Measurements from ENCODE around the gene KCNJ6.

The KCNJ6 gene

DNA sequence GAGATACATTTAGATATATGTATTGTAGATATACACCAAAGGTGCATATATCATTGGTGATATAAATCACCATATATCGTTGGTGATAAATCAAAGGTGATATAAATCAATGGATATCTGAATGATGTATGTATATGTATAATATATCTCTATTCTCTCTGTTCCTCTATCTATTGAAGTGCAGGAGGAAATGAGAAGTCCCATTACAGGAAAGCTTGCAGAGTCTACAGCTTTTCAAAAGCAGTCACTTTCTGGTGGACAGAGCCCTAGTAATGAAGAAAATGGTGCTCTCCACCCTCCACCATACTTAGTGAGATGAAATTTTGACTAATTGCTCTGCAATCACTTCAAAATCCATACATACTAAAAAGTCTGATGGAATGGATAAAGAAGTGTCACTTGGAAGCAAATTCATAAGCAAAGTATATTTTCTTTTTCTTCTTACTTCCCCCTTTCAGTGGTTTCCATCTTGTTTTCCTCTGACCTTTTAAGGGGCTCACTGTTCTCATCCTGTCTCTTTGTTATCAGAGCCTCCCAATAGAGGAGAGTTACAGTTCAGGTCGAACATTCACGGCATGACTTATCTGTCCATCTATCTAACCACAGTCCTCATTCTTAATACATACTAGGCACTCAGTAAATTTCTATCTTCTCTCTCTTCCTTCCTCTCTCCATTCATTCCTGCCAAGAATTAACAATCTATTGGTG, 227.2 kb downstream of the KCNJ6 start:
- Histone ChIP-seq H3K79me2 (ENCODE audit: insufficient read depth, low read length) (no peaks in the 10 kb centered on the region), H3F3A (ENCODE audit: insufficient read depth) (no peaks in the 10 kb centered on the region), H4K20me1 (ENCODE audit: low read depth, low read length) (no peaks in the 10 kb centered on the region), H3K9me2 (replicated peaks; ENCODE audit: insufficient read depth, low read length) (no peaks in the 10 kb centered on the region), H3K9ac (ENCODE audit: low read length) (no peak overlapping the region), H3K36me3 (ENCODE audit: low read length) (no peaks in the 10 kb centered on the region), H2AFZ (ENCODE audit: low read depth, low read length, severe bottlenecking) (no peak overlapping the region), H3K9me3 (ENCODE audit: insufficient read depth, low read length) (no peaks in the 10 kb centered on the region), H3K27me3 (ENCODE audit: low read length) (no peaks in the 10 kb centered on the region), H3K4me2 (ENCODE audit: low read depth, low read length, poor library complexity, severe bottlenecking) (no peak overlapping the region), H3K27ac (ENCODE audit: low read depth, low read length) (no peak overlapping the region), H3K4me3 (ENCODE audit: insufficient read depth, low read length, poor library complexity, severe bottlenecking) (no peak overlapping the region)
- no peak for TF ChIP-seq EZH2phosphoT487 (conservative IDR thresholded peaks at IDR 0.05; ENCODE audit: low read length)
- TF ChIP-seq CTCF (IDR thresholded peaks at IDR 0.05; ENCODE audit: insufficient read depth, low read length, poor library complexity, severe bottlenecking) = no peak

DNA sequence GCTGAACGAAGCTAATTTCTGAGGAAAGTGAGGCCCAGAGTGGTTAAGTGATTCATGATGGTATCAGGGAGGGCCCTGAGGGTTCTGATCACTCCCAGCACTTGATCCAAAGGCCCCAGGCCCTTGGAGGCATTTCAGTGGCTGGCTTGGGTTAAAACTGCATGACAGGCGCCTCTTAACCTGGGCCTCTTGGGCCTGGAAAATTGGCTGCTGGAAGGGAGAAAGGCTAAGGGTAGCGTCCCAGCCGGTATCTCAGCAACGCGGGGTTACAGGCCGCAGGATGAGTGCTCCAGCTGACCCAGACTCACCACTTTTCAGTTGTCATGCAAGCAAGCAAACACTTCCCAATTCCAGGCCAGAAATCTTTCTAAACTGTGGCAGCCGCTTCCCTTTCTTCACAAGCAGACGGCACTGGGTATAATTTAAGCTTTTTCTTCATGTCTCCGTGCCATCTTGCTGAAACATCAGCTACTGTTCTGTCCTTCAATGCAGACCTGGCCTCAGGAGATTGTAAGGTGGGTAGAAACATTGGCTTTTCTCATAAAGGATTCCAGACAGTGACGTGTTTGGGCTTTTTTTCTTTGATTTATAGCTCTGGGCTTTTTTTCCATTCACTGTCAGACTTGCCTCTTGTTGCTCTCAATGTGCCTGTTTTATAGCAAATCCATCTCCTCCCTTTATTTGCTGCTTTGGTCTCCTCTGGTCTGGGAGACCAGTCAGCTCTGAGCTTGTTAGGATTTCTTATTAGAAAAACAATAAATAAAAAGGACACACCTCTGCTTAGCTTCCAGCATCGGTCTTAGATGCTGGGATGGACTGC, 229.1 kb downstream of the KCNJ6 start:
- H3K27ac ChIP-seq (ENCODE audit: low read depth, low read length) = no peak overlapping the region
- no peak for TF ChIP-seq EZH2phosphoT487 (conservative IDR thresholded peaks at IDR 0.05; ENCODE audit: low read length)
- TF ChIP-seq CTCF (IDR thresholded peaks at IDR 0.05; ENCODE audit: insufficient read depth, low read length, poor library complexity, severe bottlenecking) = no peak
- H2AFZ ChIP-seq (ENCODE audit: low read depth, low read length, severe bottlenecking) = no peak overlapping the region

DNA sequence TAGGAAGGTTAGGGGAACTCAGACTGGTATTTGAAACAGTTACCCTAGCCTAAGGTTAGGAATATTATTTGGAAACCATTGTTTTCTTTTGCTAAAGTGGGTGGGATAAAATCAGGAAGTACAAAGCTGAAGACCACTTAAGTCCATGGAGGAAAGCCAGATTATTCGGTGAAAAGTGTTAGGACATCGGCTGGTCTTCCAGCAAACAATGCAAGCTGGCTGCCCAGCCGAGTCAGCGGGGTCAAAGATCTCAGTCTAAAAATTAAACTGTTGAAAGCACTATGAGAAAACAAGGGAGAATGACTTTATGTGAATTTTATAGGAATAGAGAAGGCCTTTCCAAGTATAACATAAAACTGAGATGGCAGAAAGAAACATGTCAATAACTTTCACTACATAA, 231.7 kb downstream of the KCNJ6 start:
- Histone ChIP-seq H3K9me3 (ENCODE audit: insufficient read depth, low read length) (no peaks in the 10 kb centered on the region), H3K9ac (ENCODE audit: low read length) (no peak overlapping the region), H3K27me3 (ENCODE audit: low read length) (no peaks in the 10 kb centered on the region), H3K27ac (ENCODE audit: low read depth, low read length) (no peak overlapping the region), H3K36me3 (ENCODE audit: low read length) (no peaks in the 10 kb centered on the region), H3F3A (ENCODE audit: insufficient read depth) (no peaks in the 10 kb centered on the region), H3K79me2 (ENCODE audit: insufficient read depth, low read length) (no peaks in the 10 kb centered on the region), H3K4me2 (ENCODE audit: low read depth, low read length, poor library complexity, severe bottlenecking) (no peak overlapping the region), H2AFZ (ENCODE audit: low read depth, low read length, severe bottlenecking) (no peak overlapping the region), H4K20me1 (ENCODE audit: low read depth, low read length) (no peaks in the 10 kb centered on the region), H3K4me3 (ENCODE audit: insufficient read depth, low read length, poor library complexity, severe bottlenecking) (no peak overlapping the region), H3K9me2 (replicated peaks; ENCODE audit: insufficient read depth, low read length) (no peaks in the 10 kb centered on the region)
- TF ChIP-seq EZH2phosphoT487 (conservative IDR thresholded peaks at IDR 0.05; ENCODE audit: low read length) (no peak), CTCF (IDR thresholded peaks at IDR 0.05; ENCODE audit: insufficient read depth, low read length, poor library complexity, severe bottlenecking) (no peak)

More for the DNA sequence above, 229.1 kb downstream of the KCNJ6 start:
- Histone ChIP-seq H3K36me3 (ENCODE audit: low read length) (no peaks in the 10 kb centered on the region), H3F3A (ENCODE audit: insufficient read depth) (no peaks in the 10 kb centered on the region), H3K9me3 (ENCODE audit: insufficient read depth, low read length) (no peaks in the 10 kb centered on the region), H3K79me2 (ENCODE audit: insufficient read depth, low read length) (no peaks in the 10 kb centered on the region), H4K20me1 (ENCODE audit: low read depth, low read length) (no peaks in the 10 kb centered on the region), H3K4me3 (ENCODE audit: insufficient read depth, low read length, poor library complexity, severe bottlenecking) (no peak overlapping the region), H3K9ac (ENCODE audit: low read length) (no peak overlapping the region), H3K27me3 (ENCODE audit: low read length) (no peaks in the 10 kb centered on the region), H3K9me2 (replicated peaks; ENCODE audit: insufficient read depth, low read length) (no peaks in the 10 kb centered on the region), H3K4me2 (ENCODE audit: low read depth, low read length, poor library complexity, severe bottlenecking) (no peak overlapping the region)

Data from SU-DHL-6 (cell line).